Kidney epithelial cell (primary cell): ENCODE data around the gene TRIM21. TPM values are rescaled to one million over a fixed set of nuclear protein-coding genes. Genes with fewer than 3 reads are reported as not detected.

Source experiments
- DNase-seq: peaks from one replicate; pipeline ENCODE4 v3.0.0-alpha.2; 2010; ENCODE audit warnings: low read depth
- H3K27me3 ChIP-seq: 2 replicates; pipeline ENCODE4 v1.6.0; 2011; ENCODE audit warnings: low read length; ENCODE audit not compliant: control insufficient read depth, insufficient read depth
- H3K36me3 ChIP-seq: 2 replicates; pipeline ENCODE4 v1.5.1; 2011; ENCODE audit warnings: low read length; ENCODE audit not compliant: control insufficient read depth, insufficient read depth
- H3K4me3 ChIP-seq: 2 replicates; pipeline ENCODE4 v1.5.1; 2011; ENCODE audit warnings: low read depth, mild to moderate bottlenecking, control low read depth, low read length
- total RNA-seq: library from RNA; depleted of rRNA; stranded (reverse); fragments of >200 nt; gene quantifications from 2 replicates; pipeline ENCODE4 v1.2.3, GENCODE V29; 2015
- TF ChIP-seq, protein P1 (sequence below): IDR thresholded peaks from 2 replicates; pipeline ENCODE4 v1.5.1; 2011; ENCODE audit warnings: mild to moderate bottlenecking, moderate library complexity, low read length, control low read depth, inconsistent platforms; ENCODE audit not compliant: insufficient read depth, poor library complexity, severe bottlenecking

The TRIM21 gene
- 22.3 and 25.3 TPM in 2 replicates for total RNA-seq

DNA sequence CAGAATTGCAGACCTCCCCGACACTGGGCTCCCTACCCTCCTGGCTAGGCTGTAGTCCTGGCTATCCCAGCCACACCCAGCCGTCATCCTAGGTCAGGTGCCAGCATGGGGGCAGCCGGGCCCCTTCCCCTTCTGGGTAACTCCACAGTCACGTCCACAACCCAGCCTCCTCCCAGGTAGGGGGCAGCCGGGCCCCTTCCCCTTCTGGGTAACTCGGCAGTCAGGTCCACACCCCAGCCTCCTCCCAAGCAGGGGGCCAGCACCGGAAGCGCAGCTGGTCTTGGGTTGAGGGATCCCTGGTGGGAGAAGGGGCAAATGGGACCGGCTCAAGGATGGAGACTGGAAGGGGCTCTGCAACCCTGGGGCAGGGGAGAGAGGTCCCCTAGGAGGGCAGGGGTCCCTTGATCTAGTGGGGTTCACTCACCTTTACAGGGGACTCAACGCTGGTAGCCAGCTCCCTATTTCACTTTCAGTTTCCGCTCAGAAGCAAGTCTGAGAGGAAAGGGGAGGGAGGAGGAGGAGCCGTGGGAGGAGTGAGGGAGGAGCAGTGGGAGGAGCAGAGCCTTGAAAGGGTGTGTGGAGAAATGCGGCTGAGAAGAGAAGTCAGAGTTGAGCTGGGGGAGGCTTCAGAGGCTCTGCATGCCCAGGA is at the start of gene TRIM21:
Gene TRIM21 (minus strand): TSS at position 494 of the 649 bp plus-strand sequence. CDS start 3,293 bp downstream, outside the sequence.
- Histone ChIP-seq H3K4me3 (peak within 1 kb of the TSS; percentile 88), H3K36me3 (peaks cover 3% of the 10 kb centered on the region), H3K27me3 (no peaks in the 10 kb centered on the region)
- peak; percentile 52 for DNase-seq
- TF ChIP-seq, protein P1, sequence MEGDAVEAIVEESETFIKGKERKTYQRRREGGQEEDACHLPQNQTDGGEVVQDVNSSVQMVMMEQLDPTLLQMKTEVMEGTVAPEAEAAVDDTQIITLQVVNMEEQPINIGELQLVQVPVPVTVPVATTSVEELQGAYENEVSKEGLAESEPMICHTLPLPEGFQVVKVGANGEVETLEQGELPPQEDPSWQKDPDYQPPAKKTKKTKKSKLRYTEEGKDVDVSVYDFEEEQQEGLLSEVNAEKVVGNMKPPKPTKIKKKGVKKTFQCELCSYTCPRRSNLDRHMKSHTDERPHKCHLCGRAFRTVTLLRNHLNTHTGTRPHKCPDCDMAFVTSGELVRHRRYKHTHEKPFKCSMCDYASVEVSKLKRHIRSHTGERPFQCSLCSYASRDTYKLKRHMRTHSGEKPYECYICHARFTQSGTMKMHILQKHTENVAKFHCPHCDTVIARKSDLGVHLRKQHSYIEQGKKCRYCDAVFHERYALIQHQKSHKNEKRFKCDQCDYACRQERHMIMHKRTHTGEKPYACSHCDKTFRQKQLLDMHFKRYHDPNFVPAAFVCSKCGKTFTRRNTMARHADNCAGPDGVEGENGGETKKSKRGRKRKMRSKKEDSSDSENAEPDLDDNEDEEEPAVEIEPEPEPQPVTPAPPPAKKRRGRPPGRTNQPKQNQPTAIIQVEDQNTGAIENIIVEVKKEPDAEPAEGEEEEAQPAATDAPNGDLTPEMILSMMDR: no peak

GRCh38 chr11:4441515-4441914 is 48.0 kb upstream of the TRIM21 start:
- no peak for DNase-seq
- no peaks in the 10 kb centered on the region for H3K36me3 ChIP-seq
- H3K4me3 ChIP-seq: no peak overlapping the region
- H3K27me3 ChIP-seq: no peaks in the 10 kb centered on the region
- TF ChIP-seq, protein P1: no peak

DNA sequence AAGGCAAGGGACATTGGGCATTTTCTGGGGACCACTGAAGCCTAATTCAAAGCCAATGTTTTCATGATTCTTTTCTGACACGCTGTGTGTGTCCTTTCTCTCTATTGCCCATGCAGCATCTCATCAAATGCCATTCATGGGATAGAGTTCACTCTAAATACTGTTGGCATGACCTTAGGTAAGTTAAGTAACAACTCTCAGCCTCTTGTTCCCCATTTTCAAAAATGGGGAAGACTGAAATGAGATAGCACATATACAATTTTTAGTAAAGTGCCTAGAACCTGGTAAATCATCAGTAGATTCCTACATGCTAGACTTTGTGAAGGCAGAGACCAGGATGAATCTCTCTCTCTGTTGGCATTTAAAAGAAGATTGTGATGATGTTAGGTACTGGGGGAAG is 42.9 kb upstream of the TRIM21 start:
- no peaks in the 10 kb centered on the region for H3K36me3 ChIP-seq
- no peaks in the 10 kb centered on the region for H3K27me3 ChIP-seq
- TF ChIP-seq, protein P1: no peak
- H3K4me3 ChIP-seq: no peak overlapping the region
- no peak for DNase-seq

- H3K36me3 ChIP-seq: no peaks in the 10 kb centered on the region
- no peak overlapping the region for H3K4me3 ChIP-seq
- TF ChIP-seq, protein P1: no peak
- H3K27me3 ChIP-seq: no peaks in the 10 kb centered on the region
- DNase-seq: no peak
Observed at GRCh38 chr11:4433856-4434255, 40.4 kb upstream of the TRIM21 start.

- Histone ChIP-seq H3K4me3 (no peak overlapping the region), H3K27me3 (no peaks in the 10 kb centered on the region), H3K36me3 (no peaks in the 10 kb centered on the region)
- DNase-seq: no peak
- TF ChIP-seq, protein P1: no peak
Observed at GRCh38 chr11:4430051-4430450, 36.5 kb upstream of the TRIM21 start.

- DNase-seq: no peak
- Histone ChIP-seq H3K4me3 (no peak overlapping the region), H3K36me3 (no peaks in the 10 kb centered on the region), H3K27me3 (no peaks in the 10 kb centered on the region)
- TF ChIP-seq, protein P1: no peak
Observed at GRCh38 chr11:4418403-4418802, 24.9 kb upstream of the TRIM21 start.
